ENCODE data around the gene MYO7A. TPM values are rescaled to one million over a fixed set of nuclear protein-coding genes. Genes with fewer than 3 reads are reported as not detected.

The MYO7A gene
- total and polyA plus RNA-seq, 2 experiments from 2014 or later = 9.8 to 10.1 TPM

DNA sequence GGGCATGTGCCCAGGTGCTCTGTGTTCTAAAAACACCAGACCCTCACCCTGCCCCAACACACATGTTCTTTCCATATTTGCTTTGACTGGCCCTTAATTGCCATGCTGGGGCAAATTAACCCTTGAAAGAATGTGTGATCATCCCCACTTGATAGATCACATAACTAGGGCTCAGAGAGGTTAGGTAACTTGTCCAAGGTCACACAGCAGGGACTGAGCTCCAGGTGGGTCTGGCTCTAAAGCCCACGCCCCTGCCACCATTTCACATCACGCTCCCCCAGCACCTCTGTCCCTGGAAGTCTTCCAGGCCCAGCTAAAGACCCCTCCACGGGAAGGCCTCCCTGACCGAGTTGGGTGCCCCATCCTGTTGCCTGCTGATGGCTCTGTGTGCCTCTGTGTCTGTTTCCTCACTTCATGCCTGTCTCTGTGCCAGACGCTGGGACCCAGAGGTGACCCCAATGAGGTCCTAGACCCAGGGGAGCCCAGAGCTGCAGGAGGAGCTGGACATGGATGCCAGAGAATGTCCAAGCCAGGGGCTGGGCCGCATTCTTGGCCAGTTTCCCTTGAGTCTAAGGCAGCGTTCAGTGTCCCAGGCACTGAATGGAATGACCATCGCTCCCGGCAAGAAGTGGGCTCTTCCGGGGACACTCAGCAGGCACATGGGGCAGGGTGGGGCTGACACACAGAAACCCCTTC is 79.7 kb downstream of the MYO7A start:
- Histone ChIP-seq H3K36me3 (replicated peaks; ENCODE audit: insufficient read depth, low read depth) (no peaks in the 10 kb centered on the region), H3K4me1 (ENCODE audit: insufficient read depth) (no peaks in the 10 kb centered on the region)
- WGBS (ENCODE audit: low lambda C conversion rate, missing lambda C conversion rate) = 90% methylated on average over 10 of the region's 10 CpGs

DNA sequence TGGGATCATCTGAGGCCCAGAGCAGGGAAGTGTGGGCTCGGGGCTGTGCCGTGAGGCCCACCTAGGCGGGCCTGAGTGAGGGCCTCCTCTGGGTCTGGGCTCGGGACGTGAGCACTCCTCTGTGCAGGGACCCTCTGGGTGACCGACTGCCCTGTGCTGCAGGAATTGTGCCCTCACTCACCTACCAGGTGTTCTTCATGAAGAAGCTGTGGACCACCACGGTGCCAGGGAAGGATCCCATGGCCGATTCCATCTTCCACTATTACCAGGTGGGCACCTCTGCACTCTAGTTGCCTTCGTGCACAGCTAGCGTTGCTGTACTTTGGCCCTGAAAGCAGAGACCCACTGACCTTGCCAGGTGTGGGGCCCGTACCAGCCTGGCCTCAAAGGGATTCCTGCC is 80.5 kb downstream of the MYO7A start:
- no peaks in the 10 kb centered on the region for H3K36me3 ChIP-seq (replicated peaks; ENCODE audit: insufficient read depth, low read depth)
- WGBS (ENCODE audit: low lambda C conversion rate, missing lambda C conversion rate) = 97% methylated on average over 11 of the region's 11 CpGs
- no peaks in the 10 kb centered on the region for H3K9me2 ChIP-seq (replicated peaks; ENCODE audit: insufficient read depth)

More for the DNA sequence above, 79.7 kb downstream of the MYO7A start:
- no peak overlapping the region for H3K27ac ChIP-seq
- H3K4me2 ChIP-seq = no peak overlapping the region
- DNase-seq (ENCODE audit: low spot score) = no peak
- H3K79me2 ChIP-seq = no peaks in the 10 kb centered on the region
- TF ChIP-seq EZH2 (IDR thresholded peaks at IDR 0.05; ENCODE audit: borderline replicate concordance) (no peak), EZH2phosphoT487 (IDR thresholded peaks at IDR 0.05; ENCODE audit: low read depth, severe bottlenecking, unreplicated experiment) (no peak)
- TF ChIP-seq, protein P1, sequence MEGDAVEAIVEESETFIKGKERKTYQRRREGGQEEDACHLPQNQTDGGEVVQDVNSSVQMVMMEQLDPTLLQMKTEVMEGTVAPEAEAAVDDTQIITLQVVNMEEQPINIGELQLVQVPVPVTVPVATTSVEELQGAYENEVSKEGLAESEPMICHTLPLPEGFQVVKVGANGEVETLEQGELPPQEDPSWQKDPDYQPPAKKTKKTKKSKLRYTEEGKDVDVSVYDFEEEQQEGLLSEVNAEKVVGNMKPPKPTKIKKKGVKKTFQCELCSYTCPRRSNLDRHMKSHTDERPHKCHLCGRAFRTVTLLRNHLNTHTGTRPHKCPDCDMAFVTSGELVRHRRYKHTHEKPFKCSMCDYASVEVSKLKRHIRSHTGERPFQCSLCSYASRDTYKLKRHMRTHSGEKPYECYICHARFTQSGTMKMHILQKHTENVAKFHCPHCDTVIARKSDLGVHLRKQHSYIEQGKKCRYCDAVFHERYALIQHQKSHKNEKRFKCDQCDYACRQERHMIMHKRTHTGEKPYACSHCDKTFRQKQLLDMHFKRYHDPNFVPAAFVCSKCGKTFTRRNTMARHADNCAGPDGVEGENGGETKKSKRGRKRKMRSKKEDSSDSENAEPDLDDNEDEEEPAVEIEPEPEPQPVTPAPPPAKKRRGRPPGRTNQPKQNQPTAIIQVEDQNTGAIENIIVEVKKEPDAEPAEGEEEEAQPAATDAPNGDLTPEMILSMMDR (IDR thresholded peaks at IDR 0.05; ENCODE audit: poor library complexity) = no peak
- H3K4me3 ChIP-seq = no peak overlapping the region
- H3K9me2 ChIP-seq (replicated peaks; ENCODE audit: insufficient read depth) = no peaks in the 10 kb centered on the region
- H4K20me1 ChIP-seq (ENCODE audit: insufficient read depth, poor library complexity, severe bottlenecking) = no peaks in the 10 kb centered on the region
- no peaks in the 10 kb centered on the region for H3K27me3 ChIP-seq
- H2AFZ ChIP-seq = no peak overlapping the region
- H3K9me3 ChIP-seq (ENCODE audit: low read depth) = no peaks in the 10 kb centered on the region

DNA sequence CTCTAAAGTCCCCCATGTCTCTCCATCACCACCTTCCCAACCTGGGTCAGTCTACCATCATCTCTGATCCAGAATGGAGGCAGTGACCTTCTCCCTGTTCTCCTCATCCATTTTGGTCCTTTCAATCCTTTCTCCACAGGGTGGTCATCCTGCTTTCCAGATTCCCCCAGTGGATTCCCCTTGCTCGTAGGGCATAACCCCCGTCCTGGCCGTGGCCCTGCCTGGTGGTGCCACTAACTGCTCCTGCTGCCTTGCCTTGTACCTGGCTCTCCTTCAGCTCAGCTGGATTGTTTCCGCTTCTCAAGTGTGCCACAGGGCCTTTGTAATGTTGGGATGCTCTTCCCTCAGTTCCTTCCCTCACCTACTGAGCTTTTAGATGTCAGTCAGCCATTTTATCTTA is 81.6 kb downstream of the MYO7A start:
- Histone ChIP-seq H3K4me2 (no peak overlapping the region), H3K27ac (no peak overlapping the region), H3K9me3 (ENCODE audit: low read depth) (no peaks in the 10 kb centered on the region), H3K4me1 (ENCODE audit: insufficient read depth) (no peaks in the 10 kb centered on the region), H3K27me3 (no peaks in the 10 kb centered on the region), H4K20me1 (ENCODE audit: insufficient read depth, poor library complexity, severe bottlenecking) (no peaks in the 10 kb centered on the region), H3K36me3 (replicated peaks; ENCODE audit: insufficient read depth, low read depth) (no peaks in the 10 kb centered on the region), H3K79me2 (no peaks in the 10 kb centered on the region), H3K9me2 (replicated peaks; ENCODE audit: insufficient read depth) (no peaks in the 10 kb centered on the region), H3K4me3 (no peak overlapping the region), H2AFZ (no peak overlapping the region)
- WGBS (ENCODE audit: low lambda C conversion rate, missing lambda C conversion rate) = 97% methylated on average over 4 of the region's 4 CpGs
- no peak for DNase-seq (ENCODE audit: low spot score)
- TF ChIP-seq, protein P1 (IDR thresholded peaks at IDR 0.05; ENCODE audit: poor library complexity) = no peak
- TF ChIP-seq EZH2phosphoT487 (IDR thresholded peaks at IDR 0.05; ENCODE audit: low read depth, severe bottlenecking, unreplicated experiment) (no peak), EZH2 (IDR thresholded peaks at IDR 0.05; ENCODE audit: borderline replicate concordance) (no peak)

More for the DNA sequence above, 80.5 kb downstream of the MYO7A start:
- no peak overlapping the region for H3K4me2 ChIP-seq
- no peaks in the 10 kb centered on the region for H4K20me1 ChIP-seq (ENCODE audit: insufficient read depth, poor library complexity, severe bottlenecking)
- no peak for DNase-seq (ENCODE audit: low spot score)
- H3K27me3 ChIP-seq = no peaks in the 10 kb centered on the region
- H3K27ac ChIP-seq = no peak overlapping the region
- no peak overlapping the region for H2AFZ ChIP-seq
- H3K4me3 ChIP-seq = no peak overlapping the region
- no peaks in the 10 kb centered on the region for H3K4me1 ChIP-seq (ENCODE audit: insufficient read depth)
- no peak for TF ChIP-seq EZH2phosphoT487 (IDR thresholded peaks at IDR 0.05; ENCODE audit: low read depth, severe bottlenecking, unreplicated experiment)
- TF ChIP-seq EZH2 (IDR thresholded peaks at IDR 0.05; ENCODE audit: borderline replicate concordance) = no peak
- TF ChIP-seq, protein P1 (IDR thresholded peaks at IDR 0.05; ENCODE audit: poor library complexity) = no peak
- H3K79me2 ChIP-seq = no peaks in the 10 kb centered on the region
- no peaks in the 10 kb centered on the region for H3K9me3 ChIP-seq (ENCODE audit: low read depth)

Data from hepatocyte (in vitro differentiated cells).